KMS-11 (cell line): ENCODE measurements around the gene FOXJ3.

Experiments
- H2AFZ ChIP-seq: fragments of 200-600 bp; sonication (generic); 2 replicates; pipeline ENCODE4 v1.6.1; 2016; ENCODE audit warnings: antibody characterized with exemption, mixed run types, low read depth
- H3K27ac ChIP-seq: fragments of 200-600 bp; sonication (generic); 2 replicates; pipeline ENCODE4 v1.6.1; 2016; ENCODE audit warnings: mild to moderate bottlenecking, mixed run types
- H3K27me3 ChIP-seq: fragments of 200-600 bp; sonication (generic); 2 replicates; pipeline ENCODE4 v1.6.1; 2017; ENCODE audit warnings: mild to moderate bottlenecking, low read depth, mixed run types, moderate library complexity; ENCODE audit not compliant: insufficient read depth
- H3K36me3 ChIP-seq: fragments of 200-600 bp; sonication (generic); 2 replicates; pipeline ENCODE4 v1.6.1; 2017; ENCODE audit warnings: mild to moderate bottlenecking, mixed run types; ENCODE audit not compliant: insufficient read depth
- H3K4me1 ChIP-seq: fragments of 200-600 bp; sonication (generic); 2 replicates; pipeline ENCODE4 v1.6.1; 2016; ENCODE audit warnings: mild to moderate bottlenecking, low read depth, mixed run types; ENCODE audit not compliant: poor library complexity, severe bottlenecking
- H3K4me2 ChIP-seq: fragments of 200-600 bp; sonication (generic); 2 replicates; pipeline ENCODE4 v1.7.0; 2016; ENCODE audit warnings: mild to moderate bottlenecking, mixed run types
- H3K4me3 ChIP-seq: fragments of 200-600 bp; sonication (generic); IDR thresholded peaks from 2 replicates; pipeline ENCODE4 v1.6.1; 2017; ENCODE audit warnings: low read depth, low read length, mixed read lengths; ENCODE audit not compliant: insufficient read depth
- H3K79me2 ChIP-seq: fragments of 200-600 bp; sonication (generic); 2 replicates; pipeline ENCODE4 v1.6.1; 2016; ENCODE audit warnings: low read depth, mixed run types; ENCODE audit not compliant: insufficient read depth
- H3K9ac ChIP-seq: fragments of 200-600 bp; sonication (generic); 2 replicates; pipeline ENCODE4 v1.6.1; 2016; ENCODE audit warnings: mild to moderate bottlenecking, mixed run types
- H4K20me1 ChIP-seq: fragments of 200-600 bp; sonication (generic); 2 replicates; pipeline ENCODE4 v1.6.1; 2016; ENCODE audit warnings: mild to moderate bottlenecking, mixed run types; ENCODE audit not compliant: insufficient read depth
- TF ChIP-seq, protein P1 (sequence below): fragments of 200-600 bp; sonication (generic); conservative IDR thresholded peaks from 2 replicates; pipeline ENCODE4 v1.6.1; 2017; ENCODE audit warnings: low read depth, mild to moderate bottlenecking, antibody characterized with exemption, low read length, moderate library complexity, mixed read lengths

FOXJ3 gene

DNA sequence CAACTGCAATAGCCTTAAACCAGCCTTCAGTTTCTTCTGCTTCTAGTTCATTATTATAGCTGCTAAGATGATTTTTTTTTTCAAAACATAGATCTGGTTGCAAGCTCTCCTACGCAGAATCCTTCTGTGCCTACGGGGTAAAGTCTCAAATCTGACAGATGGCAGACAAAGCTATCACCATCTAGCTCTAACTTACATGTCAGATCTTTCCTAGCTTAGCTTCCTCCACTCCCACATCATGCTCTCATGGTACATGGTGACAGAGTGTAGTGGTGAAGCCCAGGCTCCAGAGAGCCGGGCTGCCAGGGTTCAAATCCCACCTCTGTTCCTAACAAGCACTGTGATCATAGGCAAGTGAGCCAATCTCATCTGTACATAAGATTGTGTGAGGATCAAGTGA is 206.1 kb downstream of the FOXJ3 start:
- no peaks in the 10 kb centered on the region for H3K36me3 ChIP-seq
- H3K79me2 ChIP-seq = no peaks in the 10 kb centered on the region
- H3K4me3 ChIP-seq = no peak overlapping the region
- no peak overlapping the region for H3K4me2 ChIP-seq
- no peaks in the 10 kb centered on the region for H3K4me1 ChIP-seq
- H3K9ac ChIP-seq = no peak overlapping the region
- H3K27ac ChIP-seq = no peak overlapping the region
- no peak overlapping the region for H2AFZ ChIP-seq
- TF ChIP-seq, protein P1, sequence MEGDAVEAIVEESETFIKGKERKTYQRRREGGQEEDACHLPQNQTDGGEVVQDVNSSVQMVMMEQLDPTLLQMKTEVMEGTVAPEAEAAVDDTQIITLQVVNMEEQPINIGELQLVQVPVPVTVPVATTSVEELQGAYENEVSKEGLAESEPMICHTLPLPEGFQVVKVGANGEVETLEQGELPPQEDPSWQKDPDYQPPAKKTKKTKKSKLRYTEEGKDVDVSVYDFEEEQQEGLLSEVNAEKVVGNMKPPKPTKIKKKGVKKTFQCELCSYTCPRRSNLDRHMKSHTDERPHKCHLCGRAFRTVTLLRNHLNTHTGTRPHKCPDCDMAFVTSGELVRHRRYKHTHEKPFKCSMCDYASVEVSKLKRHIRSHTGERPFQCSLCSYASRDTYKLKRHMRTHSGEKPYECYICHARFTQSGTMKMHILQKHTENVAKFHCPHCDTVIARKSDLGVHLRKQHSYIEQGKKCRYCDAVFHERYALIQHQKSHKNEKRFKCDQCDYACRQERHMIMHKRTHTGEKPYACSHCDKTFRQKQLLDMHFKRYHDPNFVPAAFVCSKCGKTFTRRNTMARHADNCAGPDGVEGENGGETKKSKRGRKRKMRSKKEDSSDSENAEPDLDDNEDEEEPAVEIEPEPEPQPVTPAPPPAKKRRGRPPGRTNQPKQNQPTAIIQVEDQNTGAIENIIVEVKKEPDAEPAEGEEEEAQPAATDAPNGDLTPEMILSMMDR = no peak
- no peaks in the 10 kb centered on the region for H4K20me1 ChIP-seq
- no peaks in the 10 kb centered on the region for H3K27me3 ChIP-seq

DNA sequence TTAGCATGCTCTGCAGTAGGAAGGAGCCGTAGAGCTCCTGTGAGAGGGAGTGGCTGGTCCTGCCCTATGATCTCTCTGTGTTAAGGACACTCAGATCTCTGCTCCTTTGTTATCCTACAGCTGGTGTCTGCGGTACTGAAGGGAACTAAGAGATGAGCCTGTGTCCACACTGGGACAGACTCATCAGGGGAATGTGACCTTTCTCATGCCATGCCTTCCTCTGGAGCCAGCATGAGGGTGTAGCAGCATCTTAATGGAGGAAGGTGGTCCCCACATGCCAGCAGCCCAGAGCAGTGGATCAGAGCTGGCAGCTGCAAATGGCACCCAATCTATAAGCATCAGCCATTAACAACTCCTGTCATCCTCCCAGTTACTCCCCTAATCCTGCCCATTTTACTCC is 206.5 kb downstream of the FOXJ3 start:
- Histone ChIP-seq H3K4me1 (no peaks in the 10 kb centered on the region), H4K20me1 (no peaks in the 10 kb centered on the region), H3K79me2 (no peaks in the 10 kb centered on the region), H3K27ac (no peak overlapping the region), H3K4me2 (no peak overlapping the region), H3K27me3 (no peaks in the 10 kb centered on the region), H3K9ac (no peak overlapping the region), H2AFZ (no peak overlapping the region), H3K4me3 (no peak overlapping the region), H3K36me3 (no peaks in the 10 kb centered on the region)
- TF ChIP-seq, protein P1 = no peak

DNA sequence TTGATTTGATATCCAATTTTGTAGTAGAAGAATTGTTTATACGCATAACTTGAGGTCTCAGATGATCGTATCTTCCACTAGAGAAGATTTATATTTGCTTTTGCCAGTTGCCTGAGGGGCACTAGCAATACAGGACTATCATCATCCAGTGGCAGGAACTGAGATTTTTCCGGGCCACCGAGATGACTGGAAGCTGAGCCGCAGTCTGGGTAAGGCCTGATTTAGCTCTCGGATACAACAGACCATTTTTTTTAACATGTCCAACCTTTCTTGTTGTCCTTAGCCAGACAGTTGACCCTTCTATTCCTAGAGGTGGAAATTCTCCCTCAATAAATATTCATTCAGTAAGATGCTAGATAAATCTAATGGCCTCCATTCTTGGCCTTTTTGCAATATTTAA is 207.3 kb downstream of the FOXJ3 start:
- Histone ChIP-seq H3K4me1 (no peaks in the 10 kb centered on the region), H3K9ac (no peak overlapping the region), H4K20me1 (no peaks in the 10 kb centered on the region), H3K27me3 (no peaks in the 10 kb centered on the region), H3K36me3 (no peaks in the 10 kb centered on the region), H3K79me2 (no peaks in the 10 kb centered on the region), H3K4me3 (no peak overlapping the region), H2AFZ (no peak overlapping the region), H3K27ac (no peak overlapping the region), H3K4me2 (no peak overlapping the region)
- TF ChIP-seq, protein P1 = no peak
